NCI-H1436 treated with DMSO at 0.1 percent for 48 hours (cell line): Measurements from ENCODE around the gene DOCK9.
"Not testable (repeated sequence)": the region's sequence is repeated elsewhere in the genome, so short reads cannot be mapped to it uniquely, and the experiment has no call there.

Source experiments
- DNase-seq: peaks from one replicate; lab custom pipeline; 2025; lab: John Stamatoyannopoulos, UW

Gene DOCK9

DNA sequence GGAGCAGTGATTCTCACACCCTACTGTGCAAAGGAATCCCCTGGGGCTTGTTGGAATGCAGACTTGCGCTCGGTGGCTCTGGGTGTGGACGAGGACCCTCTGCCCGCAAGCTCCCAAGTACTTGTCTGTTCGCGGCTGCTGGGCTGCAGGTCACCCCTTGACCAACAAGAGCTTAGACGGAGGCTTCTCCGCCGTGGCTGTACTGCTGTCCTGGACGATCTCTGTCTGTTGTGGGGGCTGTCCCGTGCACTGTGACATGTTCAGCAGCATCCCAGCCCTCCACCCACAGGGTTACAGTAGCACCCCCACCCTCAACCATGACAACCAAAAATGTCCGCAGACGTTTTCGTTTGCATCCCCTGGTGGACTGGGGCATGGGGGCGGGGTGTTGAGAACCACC, 202.5 kb downstream of the DOCK9 start:
- DNase-seq = no peak

DNA sequence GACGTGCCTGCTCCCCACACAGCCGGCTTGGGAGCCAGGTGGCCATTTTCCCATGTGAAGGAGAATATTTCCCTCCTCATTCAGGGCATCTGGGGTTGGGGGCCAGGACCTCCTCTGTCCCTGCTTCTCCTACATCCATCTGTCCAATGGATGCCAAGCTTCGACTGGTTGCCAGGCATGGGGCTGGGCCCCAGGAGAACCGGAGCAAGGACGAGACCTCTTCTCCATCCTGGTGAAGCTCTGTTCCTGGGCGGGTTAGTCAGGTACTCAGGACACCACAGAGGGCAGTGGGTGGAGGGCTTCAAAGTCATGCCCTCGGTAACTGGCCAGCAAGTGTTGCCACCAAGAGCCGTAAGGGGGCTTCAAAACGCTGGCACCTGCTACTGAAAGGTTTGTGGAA, 203.1 kb downstream of the DOCK9 start:
- DNase-seq = no peak

DNA sequence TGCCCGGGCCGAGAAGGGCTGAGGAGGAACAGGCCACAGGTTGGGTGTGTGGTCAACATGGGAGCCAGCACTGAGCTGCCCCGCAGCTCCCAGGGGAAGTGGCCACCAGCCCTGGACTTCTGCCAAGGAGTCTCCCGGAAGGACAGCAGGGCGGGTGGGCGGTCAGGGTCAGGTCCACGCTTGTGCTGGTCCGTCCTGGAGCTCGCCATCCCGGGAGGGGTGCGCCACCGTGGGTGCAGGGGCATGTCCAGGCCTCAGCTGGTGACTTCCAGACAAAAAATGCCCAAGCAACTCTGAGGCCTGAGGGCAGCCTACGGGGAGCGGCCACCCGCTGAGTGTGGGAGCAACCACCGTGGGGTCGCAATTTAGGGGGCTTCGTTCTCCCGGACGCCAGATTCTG, 203.9 kb downstream of the DOCK9 start:
- DNase-seq = no peak

DNA sequence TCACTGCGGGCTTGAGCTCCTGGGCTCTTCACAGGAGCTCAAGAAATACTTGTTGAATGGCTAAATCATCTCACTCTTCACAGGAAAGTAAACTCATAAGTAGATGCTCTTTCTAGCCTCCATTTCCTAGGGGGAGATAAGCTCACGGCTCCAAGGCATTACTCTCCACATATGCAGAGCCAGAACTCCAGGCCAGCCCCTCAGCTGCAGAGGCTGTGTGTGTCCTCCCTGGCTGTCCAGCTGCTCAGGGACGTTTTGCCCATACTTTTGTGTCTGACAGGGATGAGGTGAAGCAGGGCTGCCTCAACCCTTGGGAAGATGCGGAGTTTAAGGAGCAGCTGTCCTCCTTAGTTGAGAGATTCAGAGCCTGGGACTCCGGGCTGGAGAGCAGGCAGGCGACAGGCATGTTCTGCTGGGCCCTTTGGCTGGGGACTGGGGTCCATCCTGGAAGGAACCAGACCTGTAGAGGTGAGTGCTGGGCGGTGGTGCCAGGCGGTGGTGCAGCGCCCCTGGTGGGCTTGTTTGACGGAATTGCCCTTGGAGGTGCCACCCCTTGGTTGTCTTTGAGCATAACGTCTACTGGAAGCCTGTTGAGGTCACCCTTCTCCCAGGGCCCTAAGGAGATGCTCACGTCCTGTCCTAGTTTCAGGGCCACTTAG, 204.9 kb downstream of the DOCK9 start:
- DNase-seq = no peak

- DNase-seq = no peak
Measured at GRCh38 chr13:98771838-98772611, 205.8 kb downstream of the DOCK9 start.

DNA sequence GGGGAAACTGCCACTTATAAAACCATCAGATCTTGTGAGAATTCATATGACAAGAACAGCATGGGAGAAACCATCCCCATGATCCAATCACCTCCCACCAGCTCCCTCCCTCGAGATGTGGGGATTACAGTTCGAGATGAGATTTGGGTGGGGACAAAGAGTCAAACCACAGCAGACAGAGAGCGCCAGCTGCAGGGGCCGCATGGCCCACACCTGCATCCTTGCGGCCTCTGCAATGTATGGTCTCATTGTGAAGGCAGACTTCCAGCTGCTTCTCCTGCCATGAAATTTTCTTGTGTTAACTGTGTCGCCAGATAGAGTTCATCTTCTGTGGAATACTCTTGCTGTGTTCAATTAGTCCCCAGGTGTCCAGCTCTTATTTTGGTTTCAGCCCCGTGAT, 208.1 kb downstream of the DOCK9 start:
- DNase-seq = no peak

- no peak for DNase-seq
Measured at GRCh38 chr13:98768522-98768921, 209.3 kb downstream of the DOCK9 start.

DNA sequence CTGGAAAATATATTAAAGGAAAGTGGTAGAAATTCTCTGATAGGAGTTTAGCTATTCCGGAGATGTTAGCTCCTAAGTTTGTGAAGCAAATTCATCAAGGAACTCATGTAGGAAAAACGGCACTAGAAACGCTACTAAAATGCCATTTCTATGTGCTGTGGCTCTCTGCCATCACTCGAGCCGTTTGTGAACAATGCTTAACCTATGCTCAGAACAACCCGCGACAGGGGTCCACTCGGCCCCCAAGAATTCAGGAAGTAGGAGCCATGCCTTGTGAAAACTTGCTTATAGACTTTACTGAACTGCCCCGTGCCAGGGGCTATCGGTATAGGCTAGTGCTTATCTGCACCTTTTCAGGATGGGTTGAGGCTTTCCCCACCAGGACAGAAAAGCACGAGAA, 211.2 kb downstream of the DOCK9 start:
- DNase-seq = no peak

- DNase-seq = no peak
Measured at GRCh38 chr13:98765996-98766519, 211.8 kb downstream of the DOCK9 start.

- DNase-seq = no peak
Measured at GRCh38 chr13:98761986-98762616, 215.8 kb downstream of the DOCK9 start.

GRCh38 chr13:98761126-98761985, 216.5 kb downstream of the DOCK9 start:
- DNase-seq = no peak

DNA sequence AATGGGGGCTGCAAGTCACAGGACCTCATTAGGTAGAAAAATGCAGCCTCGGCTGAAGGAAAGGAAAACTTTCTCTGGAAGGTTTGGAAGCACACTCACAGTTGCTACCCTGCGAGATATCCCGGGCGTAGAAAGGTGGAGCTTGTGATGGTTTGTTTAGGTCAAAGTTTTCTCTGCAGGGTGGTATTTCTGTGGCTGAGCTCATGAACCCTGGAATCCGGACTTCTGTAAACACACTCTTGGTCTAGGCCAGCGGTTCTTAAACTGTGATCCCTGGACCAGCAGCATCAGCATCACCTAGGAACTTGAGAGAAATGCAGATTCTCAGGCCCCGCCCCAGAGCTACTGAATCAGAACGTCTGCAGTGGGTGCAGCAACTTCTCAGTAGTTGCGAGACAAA, 222.1 kb downstream of the DOCK9 start:
- DNase-seq = no peak

- no peak for DNase-seq
Measured at GRCh38 chr13:98755116-98755515, 222.7 kb downstream of the DOCK9 start.

GRCh38 chr13:98754468-98754867, 223.4 kb downstream of the DOCK9 start:
- not testable (repeated sequence) for DNase-seq

- DNase-seq = no peak
Measured at GRCh38 chr13:98752467-98753290, 225.2 kb downstream of the DOCK9 start, which contains the start of gene SLC15A1. TSS of gene SLC15A1 (minus strand) at chr13:98752672. CDS start at chr13:98752598, 74 bp downstream.

DNA sequence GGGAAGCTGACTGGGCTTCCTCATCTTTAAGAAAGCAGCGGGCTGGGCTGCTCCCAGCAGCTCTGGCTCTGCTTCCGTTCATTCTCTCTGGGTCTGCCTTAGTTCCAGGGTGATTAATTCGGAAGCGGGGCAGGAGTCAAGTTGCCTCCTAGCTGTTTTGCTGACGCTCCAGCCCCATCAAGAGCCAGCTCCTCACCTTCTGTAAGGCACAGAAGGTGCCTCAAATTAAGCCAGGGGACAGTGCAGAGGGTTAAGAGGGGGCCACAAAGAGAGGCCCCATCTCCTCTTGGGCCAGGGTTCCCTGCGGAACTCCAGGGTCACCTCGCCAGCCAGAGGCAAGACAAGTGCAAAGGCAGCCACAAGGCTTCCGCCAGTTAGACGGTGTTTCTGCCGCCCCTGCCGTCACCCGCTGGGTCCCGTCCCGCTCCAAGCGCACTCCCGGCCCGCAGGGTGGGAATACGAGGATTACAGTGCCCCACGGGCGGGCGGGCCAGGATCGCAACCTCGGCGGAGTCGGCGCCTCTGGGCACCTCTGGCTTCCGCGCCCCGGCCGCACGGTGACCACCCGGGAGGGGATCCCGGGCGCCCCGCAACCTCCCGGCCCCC, 225.9 kb downstream of the DOCK9 start:
- DNase-seq = no peak

DNA sequence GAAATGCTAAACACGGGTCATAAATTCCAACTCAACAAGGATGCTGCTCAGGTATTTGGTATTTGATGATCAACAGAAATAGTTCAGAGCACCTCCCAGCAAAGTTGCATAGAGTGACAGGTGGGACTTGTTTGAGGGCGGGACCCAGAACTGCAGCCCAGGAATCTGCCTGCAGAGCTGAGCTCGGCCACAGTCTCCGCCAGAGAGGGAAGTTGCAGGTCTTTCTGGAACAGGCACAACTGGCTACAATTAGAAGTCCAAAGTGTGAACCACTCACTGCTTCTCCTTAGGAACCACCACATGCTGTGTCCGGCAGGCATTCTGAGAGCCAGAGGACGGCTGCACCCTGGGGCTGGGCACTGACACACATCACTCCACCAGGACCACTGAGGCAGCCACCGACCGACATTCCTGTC, 226.5 kb downstream of the DOCK9 start:
- DNase-seq = no peak

DNA sequence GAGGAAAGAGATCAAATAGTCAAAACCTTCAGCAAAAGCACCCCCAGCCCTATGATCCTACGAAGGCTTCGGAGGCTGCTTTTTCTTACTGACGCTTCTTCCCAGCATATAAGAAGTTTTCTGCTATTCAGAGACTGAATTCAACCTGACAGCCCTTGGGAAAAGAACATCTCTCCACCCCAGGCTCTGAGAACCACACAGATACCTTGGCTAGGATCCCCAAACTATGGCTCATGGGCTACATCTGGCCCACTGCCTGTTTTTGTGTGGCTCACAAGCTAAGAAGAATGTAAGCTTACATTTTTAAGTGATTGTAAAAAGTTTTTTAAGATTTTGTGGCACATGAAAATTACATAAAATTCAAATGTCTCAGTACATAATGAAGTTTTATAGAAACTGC, 228.4 kb downstream of the DOCK9 start:
- no peak for DNase-seq

DNA sequence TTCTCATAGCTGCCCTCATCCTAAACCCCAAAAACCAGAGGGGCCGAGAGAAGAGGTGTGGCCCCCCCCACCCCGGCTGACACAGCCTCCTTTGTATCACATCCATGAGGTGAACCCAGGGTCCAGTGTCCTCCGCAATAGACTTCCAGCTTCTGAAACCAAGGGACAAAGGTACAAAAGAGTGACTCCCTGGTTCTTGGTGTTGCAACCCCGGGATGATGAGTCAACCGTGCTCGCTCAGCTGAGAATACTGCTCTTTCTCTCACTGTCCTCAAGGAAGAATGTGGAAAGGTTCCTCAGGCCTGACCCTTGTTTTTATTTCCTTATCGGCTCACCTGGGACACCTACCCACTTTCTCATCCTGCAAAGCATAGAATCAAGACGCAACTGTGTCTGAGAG, 230.9 kb downstream of the DOCK9 start:
- DNase-seq = no peak
